Lower lobe of right lung (tissue), 2 donors: ENCODE results near the gene DOCK10. TPM values are rescaled to one million over a fixed set of nuclear protein-coding genes. Genes with fewer than 3 reads are reported as not detected.

ENCODE experiments used
- ATAC-seq, 2 donors: fragments of 200-7000 bp; cut with Tn5 transposase; one replicate each; pipeline ENCODE4 v1.9.1; 2020 to 2022; ENCODE audit warnings: mild to moderate bottlenecking in 2 of 2, moderate library complexity in 2 of 2
- DNase-seq: peaks from one replicate; pipeline ENCODE4 v3.0.0-alpha.2; 2020
- H3K27ac ChIP-seq: fragments of 200-600 bp; one replicate; pipeline ENCODE4 v1.8.0; 2022
- H3K27me3 ChIP-seq: fragments of 200-600 bp; one replicate; pipeline ENCODE4 v1.8.0; 2022; ENCODE audit warnings: low read depth
- H3K36me3 ChIP-seq: fragments of 200-600 bp; one replicate; pipeline ENCODE4 v1.8.0; 2022; ENCODE audit warnings: mild to moderate bottlenecking
- H3K4me1 ChIP-seq: fragments of 200-600 bp; one replicate; pipeline ENCODE4 v1.8.0; 2022
- H3K4me3 ChIP-seq: fragments of 200-600 bp; one replicate; pipeline ENCODE4 v1.8.0; 2022; ENCODE audit warnings: mild to moderate bottlenecking
- H3K9me3 ChIP-seq: fragments of 200-600 bp; one replicate; pipeline ENCODE4 v1.8.0; 2022
- CTCF ChIP-seq: fragments of 200-600 bp; IDR thresholded peaks from one replicate; pipeline ENCODE4 v1.8.0; 2022; ENCODE audit warnings: antibody characterized with exemption, mild to moderate bottlenecking
- intact Hi-C: fragments of 100-400 bp; cut with DNase I; formaldehyde crosslinking; loops from one replicate; pipeline ENCODE4 v1.11.0; 2022
- total RNA-seq: library from RNA; stranded (reverse); fragmentation: NEBNext Ultra II Directional; extraction: Animal tissue kit (Norgen Biotek cat#: 25700); gene quantifications from one replicate; pipeline ENCODE4 v1.2.1, GENCODE V29; 2021
- donor health status: DM: no; HTN: yes; CAD: no; lungs with severe emphysema.

The DOCK10 gene
- total RNA-seq, 1 donor from 2014 or later: 52.3 TPM

- Histone ChIP-seq H3K36me3 (no peaks in the 10 kb centered on the region), H3K4me1 (peaks cover 15% of the 10 kb centered on the region), H3K27ac (no peak overlapping the region), H3K9me3 (no peaks in the 10 kb centered on the region), H3K4me3 (no peak overlapping the region), H3K27me3 (no peaks in the 10 kb centered on the region)
- intact Hi-C loops: no loop called here
- DNase-seq (no peak), ATAC-seq (no peak)
- no peak for TF ChIP-seq CTCF
Observed at GRCh38 chr2:225030203-225030602, 12.1 kb downstream of the DOCK10 start.

GRCh38 chr2:225028572-225028971 is 13.7 kb downstream of the DOCK10 start:
- no peak overlapping the region for H3K27ac ChIP-seq
- intact Hi-C loops: no loop called here
- ATAC-seq: no peak
- H3K4me3 ChIP-seq: no peak overlapping the region
- H3K4me1 ChIP-seq: peaks cover 15% of the 10 kb centered on the region
- no peaks in the 10 kb centered on the region for H3K27me3 ChIP-seq
- no peaks in the 10 kb centered on the region for H3K9me3 ChIP-seq
- H3K36me3 ChIP-seq: no peaks in the 10 kb centered on the region
- no peak for TF ChIP-seq CTCF
- no peak for DNase-seq

- intact Hi-C loops: no loop called here
- ATAC-seq: no peak
- TF ChIP-seq CTCF: no peak
Observed at GRCh38 chr2:225027061-225027762, 15.1 kb downstream of the DOCK10 start.

GRCh38 chr2:225025917-225026571 is 16.2 kb downstream of the DOCK10 start:
- no peak overlapping the region for H3K27ac ChIP-seq
- H3K4me1 ChIP-seq: peaks cover 15% of the 10 kb centered on the region
- ATAC-seq (peak; percentile 74 to 84), DNase-seq (peak; percentile 61)
- no peaks in the 10 kb centered on the region for H3K9me3 ChIP-seq
- no peaks in the 10 kb centered on the region for H3K27me3 ChIP-seq
- no peak for TF ChIP-seq CTCF
- H3K36me3 ChIP-seq: no peaks in the 10 kb centered on the region
- no peak overlapping the region for H3K4me3 ChIP-seq
- intact Hi-C loops: no loop called here

More at GRCh38 chr2:225027061-225027762, 15.1 kb downstream of the DOCK10 start:
- Histone ChIP-seq H3K9me3 (no peaks in the 10 kb centered on the region), H3K27me3 (no peaks in the 10 kb centered on the region), H3K27ac (no peak overlapping the region), H3K4me3 (no peak overlapping the region), H3K36me3 (no peaks in the 10 kb centered on the region), H3K4me1 (peaks cover 15% of the 10 kb centered on the region)
- DNase-seq: no peak

GRCh38 chr2:225022188-225022587 is 20.1 kb downstream of the DOCK10 start:
- ATAC-seq: no peak

More at GRCh38 chr2:225022188-225022587, 20.1 kb downstream of the DOCK10 start:
- H3K4me1 ChIP-seq: peaks cover 20% of the 10 kb centered on the region
- no peaks in the 10 kb centered on the region for H3K9me3 ChIP-seq
- no peak overlapping the region for H3K4me3 ChIP-seq
- no peaks in the 10 kb centered on the region for H3K27me3 ChIP-seq
- TF ChIP-seq CTCF: no peak
- intact Hi-C loops: no loop called here
- H3K36me3 ChIP-seq: no peaks in the 10 kb centered on the region
- DNase-seq: no peak
- no peak overlapping the region for H3K27ac ChIP-seq
